Smooth muscle cell of trachea (primary cell): ENCODE measurements around the gene ZNF722. TPM values are rescaled to one million over a fixed set of nuclear protein-coding genes. Genes with fewer than 3 reads are reported as not detected.

ENCODE experiments used
- total RNA-seq: library from RNA; depleted of rRNA; stranded (reverse); fragments of >200 nt; gene quantifications from 2 replicates; pipeline ENCODE4 v1.2.1, GENCODE V29; 2014

The ZNF722 gene
- not detected in 2 replicates for total RNA-seq

GRCh38 chr7:63998549-63998948, at the start of gene ZNF722:
TSS of gene ZNF722 (plus strand) at chr7:63998849. CDS start at chr7:63998962, 113 bp downstream.

GRCh38 chr7:64045301-64046040, 46.8 kb downstream of the ZNF722 start, which contains the start of gene ZNF727:
TSS of gene ZNF727 (plus strand) at chr7:64045434. CDS start at chr7:64045622, 188 bp downstream.

Other genes starting within 250 kb of the ZNF722 start
- gene ZNF727, start 46.6 kb downstream of the ZNF722 start, total RNA-seq = 0.17 and 0.29 TPM in 2 replicates
- gene ZNF735, start 208.4 kb downstream of the ZNF722 start, total RNA-seq = not detected in 2 replicates
- not detected in 2 replicates for gene ZNF679, start 229.6 kb downstream of the ZNF722 start, total RNA-seq